Mammary epithelial cell (primary cell): ENCODE measurements around the gene USH2A.

Experiments
- EZH2 ChIP-seq: IDR thresholded peaks from 2 replicates; pipeline ENCODE4 v1.6.1; 2012; ENCODE audit warnings: low read length, inconsistent platforms, borderline replicate concordance
- TF ChIP-seq, protein P1 (sequence below), 2 donors: IDR thresholded peaks in 1 of 2; conservative IDR thresholded peaks in 1 of 2; 2 replicates each; pipeline ENCODE4 v1.5.1; 2011 to 2012; ENCODE audit warnings: inconsistent platforms in 2 of 2, low read length in 2 of 2, mild to moderate bottlenecking in 2 of 2, control low read depth in 1 of 2, low read depth in 1 of 2; ENCODE audit not compliant: insufficient read depth in 1 of 2; ENCODE audit errors: extremely low read depth in 1 of 2

DNA sequence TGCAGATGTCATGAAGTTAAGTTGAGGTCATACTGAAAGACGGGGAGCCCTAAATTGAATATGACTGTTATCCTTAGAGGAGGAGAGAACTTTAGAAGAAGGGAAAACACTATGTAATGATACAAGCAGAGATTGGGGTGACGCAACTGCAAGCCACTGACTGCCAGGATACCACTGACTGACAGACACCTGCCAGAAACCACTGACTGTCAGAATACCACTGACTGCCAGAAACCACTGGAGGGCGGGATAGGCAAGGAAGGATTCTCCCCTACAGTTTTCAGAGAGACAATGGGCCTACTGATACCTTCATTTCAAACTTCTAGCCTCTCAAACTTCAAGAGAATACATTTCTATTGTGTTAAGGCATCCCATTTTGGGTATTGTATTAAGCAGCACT, 388.7 kb downstream of the USH2A start:
- TF ChIP-seq, protein P1, sequence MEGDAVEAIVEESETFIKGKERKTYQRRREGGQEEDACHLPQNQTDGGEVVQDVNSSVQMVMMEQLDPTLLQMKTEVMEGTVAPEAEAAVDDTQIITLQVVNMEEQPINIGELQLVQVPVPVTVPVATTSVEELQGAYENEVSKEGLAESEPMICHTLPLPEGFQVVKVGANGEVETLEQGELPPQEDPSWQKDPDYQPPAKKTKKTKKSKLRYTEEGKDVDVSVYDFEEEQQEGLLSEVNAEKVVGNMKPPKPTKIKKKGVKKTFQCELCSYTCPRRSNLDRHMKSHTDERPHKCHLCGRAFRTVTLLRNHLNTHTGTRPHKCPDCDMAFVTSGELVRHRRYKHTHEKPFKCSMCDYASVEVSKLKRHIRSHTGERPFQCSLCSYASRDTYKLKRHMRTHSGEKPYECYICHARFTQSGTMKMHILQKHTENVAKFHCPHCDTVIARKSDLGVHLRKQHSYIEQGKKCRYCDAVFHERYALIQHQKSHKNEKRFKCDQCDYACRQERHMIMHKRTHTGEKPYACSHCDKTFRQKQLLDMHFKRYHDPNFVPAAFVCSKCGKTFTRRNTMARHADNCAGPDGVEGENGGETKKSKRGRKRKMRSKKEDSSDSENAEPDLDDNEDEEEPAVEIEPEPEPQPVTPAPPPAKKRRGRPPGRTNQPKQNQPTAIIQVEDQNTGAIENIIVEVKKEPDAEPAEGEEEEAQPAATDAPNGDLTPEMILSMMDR (conservative IDR thresholded peaks at IDR 0.05 in 1 of 2, IDR thresholded peaks at IDR 0.05 in 1 of 2; ENCODE audit: extremely low read depth in 1 of 2, insufficient read depth in 1 of 2, low read depth in 1 of 2, low read length in 2 of 2): peak; percentile 27 to 60
- TF ChIP-seq EZH2: no peak
